ENCODE measurements around the gene IL36RN.

DNA sequence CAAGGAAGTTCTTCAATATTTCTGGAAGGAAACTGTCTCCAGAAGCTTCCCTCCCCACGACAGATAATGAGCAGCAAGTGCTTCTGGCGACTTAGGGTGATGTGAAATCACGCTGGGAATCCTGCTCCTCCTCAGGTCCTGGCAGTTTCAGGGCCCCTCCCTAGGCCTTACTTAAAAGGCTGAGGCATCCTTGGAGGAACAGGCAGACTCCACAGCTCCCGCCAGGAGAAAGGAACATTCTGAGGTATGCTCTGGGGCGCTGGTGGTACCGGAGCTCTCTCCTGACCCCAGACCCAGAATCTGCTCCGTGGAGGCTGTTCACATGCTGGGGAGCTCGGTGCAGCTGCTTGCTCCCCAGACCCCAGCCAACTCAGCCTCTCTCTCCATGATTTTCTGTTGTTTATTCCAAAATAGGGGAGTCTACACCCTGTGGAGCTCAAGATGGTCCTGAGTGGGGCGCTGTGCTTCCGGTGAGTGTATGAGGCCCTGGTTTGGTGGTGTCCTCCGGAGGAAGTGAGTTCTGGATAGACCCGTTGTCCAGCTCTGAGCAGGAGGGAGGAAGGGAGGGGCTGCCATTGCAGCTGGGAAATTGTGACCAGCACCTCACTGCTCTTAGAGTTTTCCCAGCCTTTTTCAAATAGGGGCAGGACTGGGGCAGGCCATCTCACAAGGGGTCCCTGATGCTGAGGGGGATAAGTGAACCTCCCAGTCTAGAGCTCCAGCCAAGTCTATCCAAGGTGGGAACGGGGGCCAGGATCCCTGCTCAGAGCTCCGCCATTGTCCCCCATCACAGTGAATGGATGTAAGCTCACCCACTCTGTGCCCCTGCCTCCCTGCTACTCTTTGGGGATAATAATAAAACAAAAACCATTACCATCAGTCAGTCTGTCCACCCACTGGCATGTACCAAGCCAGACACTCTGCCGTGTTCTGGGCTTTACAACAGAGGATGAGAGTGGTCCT, at the start of gene IL36RN:
- no peak for TF ChIP-seq NFRKB (IDR thresholded peaks at IDR 0.05)
- no peak for TF ChIP-seq ELF4 (IDR thresholded peaks at IDR 0.05)
- TF ChIP-seq SUZ12 (IDR thresholded peaks at IDR 0.05): no peak
- TF ChIP-seq FOXA1 (IDR thresholded peaks at IDR 0.05): no peak

All from HEK293T (cell line).